Endothelial cell of umbilical vein (primary cell): ENCODE data around the gene PDE7B. TPM values are rescaled to one million over a fixed set of nuclear protein-coding genes. Genes with fewer than 3 reads are reported as not detected.

Experiments used
- BruUV-seq: library from RNA; stranded (reverse); fragments of 400-500 nt; replicated peaks from 2 replicates; lab custom pipeline; 2021; lab: Mats Ljungman, UMichigan
- CTCF ChIA-PET: fragments of 300-600, 350-600 bp; sonication (Branson Sonifier 250); formaldehyde crosslinking; loops from one replicate; lab custom pipeline; 2021; ENCODE audit warnings: antibody characterized with exemption, inconsistent platforms; lab: Charles Lee
- POLR2A ChIA-PET: fragments of 300-600, 350-600 bp; sonication (Branson Sonifier 250); formaldehyde crosslinking; loops from one replicate; lab custom pipeline; 2021; ENCODE audit warnings: antibody characterized with exemption, inconsistent platforms; lab: Charles Lee
- DNase-seq: peaks from one replicate; pipeline ENCODE4 v3.0.0-alpha.2; 2011; ENCODE audit warnings: low read depth, low spot score
- FAIRE-seq: peaks from 2 replicates; lab custom pipeline; 2011; peaks lifted over from hg19 to GRCh38; lab: Jason Lieb, UNC
- H2AFZ ChIP-seq: 2 replicates; pipeline ENCODE4 v1.6.0; 2012; ENCODE audit warnings: low read depth, low read length, control low read depth, inconsistent platforms
- H3K27ac ChIP-seq: 2 replicates; pipeline ENCODE4 v1.5.1; 2011; ENCODE audit warnings: low read depth, mild to moderate bottlenecking, control low read depth, low read length, moderate library complexity; ENCODE audit not compliant: insufficient read depth
- H3K27me3 ChIP-seq, 2 experiments: 2 replicates each; pipeline versions ENCODE4 v1.6.0 to v1.6.1; 2011; ENCODE audit warnings: low read length in 2 of 2, mixed read lengths in 1 of 2; ENCODE audit not compliant: control insufficient read depth in 2 of 2, insufficient read depth in 2 of 2
- H3K36me3 ChIP-seq, 2 experiments: 2 replicates in 1 of 2; 3 replicates in 1 of 2; pipeline ENCODE4 v1.5.1; 2011; ENCODE audit warnings: low read length in 2 of 2, mild to moderate bottlenecking in 1 of 2, moderate library complexity in 1 of 2; ENCODE audit not compliant: control insufficient read depth in 2 of 2, insufficient read depth in 2 of 2; ENCODE audit errors: extremely low read depth in 1 of 2
- H3K4me1 ChIP-seq: 3 replicates; pipeline ENCODE4 v1.5.1; 2011; ENCODE audit warnings: mild to moderate bottlenecking, low read length; ENCODE audit not compliant: control insufficient read depth, insufficient read depth; ENCODE audit errors: extremely low read depth
- H3K4me2 ChIP-seq: 2 replicates; pipeline ENCODE4 v1.6.1; 2011; ENCODE audit warnings: low read length, control low read depth, mixed read lengths; ENCODE audit not compliant: insufficient read depth
- H3K4me3 ChIP-seq, 3 experiments: fragments of 200-600 bp in 1 of 3; sonication (generic), shearing (Covaris generic) in 1 of 3; replicated peaks in 1 of 3; 2 replicates each; pipeline ENCODE4 v1.5.1; 2011 to 2016; ENCODE audit warnings: control low read depth in 3 of 3, low read length in 3 of 3, mild to moderate bottlenecking in 2 of 3, inconsistent platforms in 1 of 3, low read depth in 1 of 3, moderate library complexity in 1 of 3; ENCODE audit not compliant: insufficient read depth in 1 of 3
- H3K79me2 ChIP-seq: 2 replicates; pipeline ENCODE4 v1.6.0; 2012; ENCODE audit warnings: low read length, inconsistent platforms; ENCODE audit not compliant: control insufficient read depth, insufficient read depth
- H3K9ac ChIP-seq: replicated peaks from 2 replicates; pipeline ENCODE3; 2011; ENCODE audit warnings: low read length, control low read depth; ENCODE audit not compliant: insufficient read depth; ENCODE audit errors: extremely low read depth
- H3K9me1 ChIP-seq: replicated peaks from 3 replicates; pipeline ENCODE4 v1.6.0; 2011; ENCODE audit warnings: mild to moderate bottlenecking, low read length; ENCODE audit not compliant: control insufficient read depth, insufficient read depth; ENCODE audit errors: extremely low read depth
- H3K9me3 ChIP-seq: replicated peaks from 2 replicates; pipeline ENCODE4 v1.5.1; 2012; ENCODE audit warnings: low read length, inconsistent platforms; ENCODE audit not compliant: control insufficient read depth, insufficient read depth
- H4K20me1 ChIP-seq: replicated peaks from 2 replicates; pipeline ENCODE3; 2011; ENCODE audit warnings: mild to moderate bottlenecking, low read length; ENCODE audit not compliant: control insufficient read depth, insufficient read depth; ENCODE audit errors: extremely low read depth
- EZH2 ChIP-seq: IDR thresholded peaks from 2 replicates; pipeline ENCODE4 v1.6.1; 2012; ENCODE audit warnings: borderline replicate concordance, low read depth, mild to moderate bottlenecking, moderate library complexity, low read length, inconsistent platforms; ENCODE audit not compliant: severe bottlenecking
- FOS ChIP-seq: IDR thresholded peaks from 2 replicates; pipeline ENCODE4 v1.6.1; 2011; ENCODE audit warnings: mild to moderate bottlenecking, low read length, moderate library complexity, borderline replicate concordance; ENCODE audit not compliant: insufficient read depth
- GATA2 ChIP-seq: IDR thresholded peaks from 2 replicates; pipeline ENCODE4 v1.7.0; 2011; ENCODE audit warnings: low read depth, mild to moderate bottlenecking, moderate library complexity, mixed read lengths, low read length; ENCODE audit not compliant: insufficient read length, insufficient read depth
- JUN ChIP-seq: IDR thresholded peaks from 2 replicates; pipeline ENCODE4 v1.6.1; 2011; ENCODE audit warnings: borderline replicate concordance, low read depth; ENCODE audit not compliant: insufficient read length, insufficient read depth
- MYC ChIP-seq: IDR thresholded peaks from one replicate; pipeline ENCODE4 v1.6.1; 2011; ENCODE audit warnings: mild to moderate bottlenecking, low read depth, low read length
- POLR2A ChIP-seq: IDR thresholded peaks from 2 replicates; pipeline ENCODE4 v1.6.1; 2012; ENCODE audit warnings: low read depth, mild to moderate bottlenecking, control low read depth, low read length
- POLR2AphosphoS5 ChIP-seq: IDR thresholded peaks from 2 replicates; pipeline ENCODE4 v1.6.1; 2012; ENCODE audit warnings: low read depth, mild to moderate bottlenecking, control low read depth, low read length, moderate library complexity; ENCODE audit not compliant: insufficient read depth
- dilution Hi-C: fragments of 300-500 bp; cut with MboI; formaldehyde crosslinking; loops from one replicate; pipeline ENCODE4 v1.15.0; 2019; ENCODE audit warnings: low sequenced_read_pairs; ENCODE audit not compliant: extremely low pct_ligation_motif_present
- intact Hi-C: fragments of 100-400 bp; cut with micrococcal nuclease; formaldehyde crosslinking; loops from one replicate; pipeline ENCODE4 v1.10.0; 2022
- polyA plus RNA-seq, 4 experiments: library from polyadenylated mRNA; depleted of rRNA in 3 of 4; stranded (reverse) in 3 of 4; unstranded in 1 of 4; fragments of >200 nt; gene quantifications; 2 replicates each; pipeline versions ENCODE4 v1.2.1 to v1.2.3, GENCODE V29; 2011 to 2012; ENCODE audit warnings: missing spikeins in 1 of 4
- total RNA-seq: library from RNA; stranded (reverse); gene quantifications from 2 replicates; pipeline ENCODE4 v1.2.3, GENCODE V29; 2021
- TF ChIP-seq, protein P1 (sequence below): IDR thresholded peaks from 2 replicates; pipeline ENCODE4 v1.6.1; 2011; ENCODE audit not compliant: insufficient read depth, insufficient read length
- TF ChIP-seq, protein P2 (sequence below), 2 donors: IDR thresholded peaks; 1 replicate in 1 of 2; 2 replicates in 1 of 2; pipeline ENCODE4 v1.5.1; 2011; ENCODE audit warnings: low read length in 2 of 2, mild to moderate bottlenecking in 2 of 2, moderate library complexity in 2 of 2, control low read depth in 1 of 2, inconsistent platforms in 1 of 2, low read depth in 1 of 2; ENCODE audit not compliant: insufficient read depth in 1 of 2; ENCODE audit errors: extremely low read depth in 1 of 2

Gene PDE7B
- total and polyA plus RNA-seq, 2 donors (not counting 3 experiments of a cell fraction or from before 2014, with no cell fraction given): 20.6 to 25.1 TPM

DNA sequence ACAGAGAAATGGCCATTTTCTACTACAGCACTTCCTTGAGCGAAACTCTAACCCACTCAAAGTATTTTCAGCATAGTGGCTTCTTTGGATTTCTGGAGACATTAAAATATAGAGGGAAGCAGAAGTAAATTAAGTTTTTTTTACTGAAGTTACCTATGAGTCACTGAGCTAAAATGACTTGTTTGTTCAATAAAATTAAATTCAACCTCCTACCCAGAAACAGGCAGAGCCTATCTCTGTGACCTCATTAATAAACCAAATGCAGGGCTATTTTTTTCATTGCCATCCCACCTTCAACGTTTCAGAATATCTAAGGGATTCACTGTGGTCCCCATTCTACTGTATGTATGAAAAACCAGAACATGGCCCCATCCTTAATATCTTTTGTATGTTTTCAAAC lies 265.6 kb downstream of the PDE7B start:
- dilution Hi-C loops: no loop called here
- BruUV-seq: no TSS peak
- FAIRE-seq (no peak), DNase-seq (no peak)
- TF ChIP-seq, protein P1, sequence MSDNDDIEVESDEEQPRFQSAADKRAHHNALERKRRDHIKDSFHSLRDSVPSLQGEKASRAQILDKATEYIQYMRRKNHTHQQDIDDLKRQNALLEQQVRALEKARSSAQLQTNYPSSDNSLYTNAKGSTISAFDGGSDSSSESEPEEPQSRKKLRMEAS: no peak
- Histone ChIP-seq H3K9me3 (no peaks in the 10 kb centered on the region), H3K36me3 (no peaks in the 10 kb centered on the region), H2AFZ (no peak overlapping the region), H3K27ac (no peak overlapping the region), H3K4me1 (peaks cover 14% of the 10 kb centered on the region), H3K9ac (no peak overlapping the region), H3K27me3 (no peaks in the 10 kb centered on the region), H4K20me1 (no peaks in the 10 kb centered on the region), H3K4me3 (no peak overlapping the region), H3K79me2 (peaks cover 3% of the 10 kb centered on the region), H3K9me1 (no peaks in the 10 kb centered on the region), H3K4me2 (no peak overlapping the region)
- ChIA-PET POLR2A (no interaction called here), CTCF (interaction anchor here (0.8 kb wide), 1 partner anchor 12 kb away, joined by 3 read pairs; no protein-coding TSS in a partner anchor)
- intact Hi-C loops: no loop called here

DNA sequence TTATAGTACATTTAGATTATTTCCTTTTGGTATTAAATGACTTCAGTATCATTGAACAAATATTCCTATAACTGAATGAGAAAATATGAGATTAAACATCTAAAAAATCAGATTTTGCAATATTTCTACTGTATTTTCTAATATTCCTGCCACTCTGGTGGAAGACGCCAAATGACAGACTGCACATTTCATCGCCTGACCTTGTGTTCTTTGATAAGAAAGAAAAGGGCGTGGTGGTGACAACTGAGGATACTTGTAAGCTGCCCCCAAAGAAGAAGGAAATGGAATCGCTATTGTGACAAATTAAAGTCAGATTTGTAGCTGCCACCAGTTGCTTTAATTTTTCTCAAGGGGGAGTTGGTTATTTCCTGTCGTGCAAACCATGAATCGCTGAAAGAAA lies 267.3 kb downstream of the PDE7B start:
- Histone ChIP-seq H3K9ac (no peak overlapping the region), H3K27me3 (no peaks in the 10 kb centered on the region), H3K4me1 (peaks cover 8% of the 10 kb centered on the region), H3K9me1 (no peaks in the 10 kb centered on the region), H4K20me1 (no peaks in the 10 kb centered on the region), H3K4me3 (no peak overlapping the region), H3K36me3 (no peaks in the 10 kb centered on the region), H2AFZ (no peak overlapping the region), H3K4me2 (no peak overlapping the region), H3K9me3 (no peaks in the 10 kb centered on the region), H3K27ac (no peak overlapping the region), H3K79me2 (peaks cover 3% of the 10 kb centered on the region)
- DNase-seq (no peak), FAIRE-seq (no peak)
- intact Hi-C loops (no loop called here), dilution Hi-C loops (no loop called here)
- BruUV-seq: no TSS peak
- ChIA-PET POLR2A (no interaction called here), CTCF (interaction anchor here (1.0 kb wide), 1 partner anchor 41 kb away, joined by 3 read pairs; no protein-coding TSS in a partner anchor)
- TF ChIP-seq EZH2: no peak
- no peak for TF ChIP-seq GATA2
- TF ChIP-seq FOS: no peak
- TF ChIP-seq MYC: no peak
- no peak for TF ChIP-seq POLR2AphosphoS5
- TF ChIP-seq, protein P1: no peak
- no peak for TF ChIP-seq JUN
- TF ChIP-seq POLR2A: no peak
- TF ChIP-seq, protein P2, sequence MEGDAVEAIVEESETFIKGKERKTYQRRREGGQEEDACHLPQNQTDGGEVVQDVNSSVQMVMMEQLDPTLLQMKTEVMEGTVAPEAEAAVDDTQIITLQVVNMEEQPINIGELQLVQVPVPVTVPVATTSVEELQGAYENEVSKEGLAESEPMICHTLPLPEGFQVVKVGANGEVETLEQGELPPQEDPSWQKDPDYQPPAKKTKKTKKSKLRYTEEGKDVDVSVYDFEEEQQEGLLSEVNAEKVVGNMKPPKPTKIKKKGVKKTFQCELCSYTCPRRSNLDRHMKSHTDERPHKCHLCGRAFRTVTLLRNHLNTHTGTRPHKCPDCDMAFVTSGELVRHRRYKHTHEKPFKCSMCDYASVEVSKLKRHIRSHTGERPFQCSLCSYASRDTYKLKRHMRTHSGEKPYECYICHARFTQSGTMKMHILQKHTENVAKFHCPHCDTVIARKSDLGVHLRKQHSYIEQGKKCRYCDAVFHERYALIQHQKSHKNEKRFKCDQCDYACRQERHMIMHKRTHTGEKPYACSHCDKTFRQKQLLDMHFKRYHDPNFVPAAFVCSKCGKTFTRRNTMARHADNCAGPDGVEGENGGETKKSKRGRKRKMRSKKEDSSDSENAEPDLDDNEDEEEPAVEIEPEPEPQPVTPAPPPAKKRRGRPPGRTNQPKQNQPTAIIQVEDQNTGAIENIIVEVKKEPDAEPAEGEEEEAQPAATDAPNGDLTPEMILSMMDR (IDR thresholded peaks at IDR 0.05; ENCODE audit: extremely low read depth in 1 of 2, insufficient read depth in 1 of 2, low read depth in 1 of 2, low read length in 2 of 2): no peak
